ENCODE measurements around the gene PXDN.
"Not testable (repeated sequence)": the region's sequence is repeated elsewhere in the genome, so short reads cannot be mapped to it uniquely, and the experiment has no call there.

Gene PXDN

DNA sequence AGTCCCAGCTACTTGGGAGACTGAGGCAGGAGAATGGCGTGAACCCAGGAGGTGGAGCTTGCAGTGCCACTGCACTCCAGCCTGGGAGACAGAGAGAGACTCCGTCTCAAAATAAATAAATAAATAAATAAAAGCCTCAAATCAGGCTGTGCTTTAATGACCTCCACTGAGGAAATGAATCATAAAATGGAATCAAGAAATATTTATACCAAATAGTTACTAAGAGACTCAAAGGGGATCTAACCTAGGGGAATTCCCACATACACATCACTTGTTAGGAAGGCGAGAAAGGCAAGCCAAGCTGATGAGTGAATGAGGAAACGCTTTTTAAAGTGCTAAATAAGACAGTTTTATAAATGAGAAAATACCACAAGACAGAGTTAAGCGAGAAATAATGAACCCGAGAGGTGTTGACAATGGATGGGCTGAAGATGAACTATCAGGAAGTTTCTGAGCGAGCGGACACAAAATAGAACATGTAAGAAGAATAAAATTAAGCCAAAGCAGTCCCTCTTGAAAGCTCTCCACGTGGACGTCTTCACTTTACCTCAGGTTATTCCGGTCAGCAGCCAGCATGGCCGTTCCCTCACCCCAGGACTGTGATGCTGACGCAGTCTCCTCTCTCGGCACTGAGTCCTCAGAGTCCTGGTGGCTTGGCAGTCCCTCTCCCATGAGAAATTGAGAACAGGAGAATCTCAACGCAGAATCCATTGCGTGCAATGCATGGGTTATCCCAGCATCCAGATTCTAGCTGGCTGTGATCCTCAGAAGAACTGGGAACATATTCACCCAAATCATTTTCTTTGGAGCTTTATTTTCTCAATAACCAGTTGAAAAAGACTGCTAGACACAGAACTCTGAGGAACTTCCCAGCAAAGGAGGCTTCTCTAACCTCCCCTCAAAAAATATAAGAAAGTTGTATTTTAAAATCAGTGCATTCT, 22.3 kb downstream of the PXDN start:
- no peak for DNase-seq

DNA sequence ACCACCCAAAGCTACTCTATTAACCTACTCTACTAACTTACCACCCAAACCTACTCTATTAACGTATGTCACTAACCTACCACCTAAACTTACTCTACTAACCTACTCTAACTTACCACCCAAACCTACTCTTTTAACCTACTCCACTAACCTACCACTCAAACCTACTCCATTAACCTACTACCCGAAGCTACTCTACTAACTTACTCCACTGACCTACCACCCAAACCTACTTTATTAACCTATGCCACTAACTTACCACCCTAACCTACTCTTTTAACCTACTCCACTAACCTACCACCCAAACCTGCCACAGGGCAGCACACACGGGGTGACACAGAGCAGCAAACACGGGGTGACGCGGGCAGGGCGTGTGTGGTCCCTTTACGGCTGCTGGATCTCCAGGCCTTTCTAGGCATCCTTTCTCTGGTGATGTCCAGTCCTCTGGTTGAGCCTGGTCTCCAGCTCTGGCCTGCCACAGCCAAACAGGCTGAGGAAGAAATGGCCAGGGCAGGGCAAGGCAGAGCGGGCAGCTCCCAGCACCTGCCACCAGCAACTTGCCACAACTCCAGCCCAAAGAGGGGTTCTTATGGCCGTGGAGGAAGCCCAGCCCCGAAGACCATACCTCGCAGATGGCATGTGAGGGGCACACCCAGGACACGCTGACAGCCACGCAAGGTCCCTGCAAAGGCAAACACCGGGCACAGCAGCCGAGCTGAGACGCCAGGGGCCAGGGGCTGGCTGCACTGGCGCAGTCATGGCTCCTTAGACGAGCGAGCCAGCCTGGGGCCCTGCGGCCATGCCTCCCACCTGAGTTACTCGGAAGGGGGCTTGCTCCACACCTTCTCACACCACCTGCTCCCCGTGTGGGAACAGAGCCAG, 25.7 kb downstream of the PXDN start:
- DNase-seq: no peak

DNA sequence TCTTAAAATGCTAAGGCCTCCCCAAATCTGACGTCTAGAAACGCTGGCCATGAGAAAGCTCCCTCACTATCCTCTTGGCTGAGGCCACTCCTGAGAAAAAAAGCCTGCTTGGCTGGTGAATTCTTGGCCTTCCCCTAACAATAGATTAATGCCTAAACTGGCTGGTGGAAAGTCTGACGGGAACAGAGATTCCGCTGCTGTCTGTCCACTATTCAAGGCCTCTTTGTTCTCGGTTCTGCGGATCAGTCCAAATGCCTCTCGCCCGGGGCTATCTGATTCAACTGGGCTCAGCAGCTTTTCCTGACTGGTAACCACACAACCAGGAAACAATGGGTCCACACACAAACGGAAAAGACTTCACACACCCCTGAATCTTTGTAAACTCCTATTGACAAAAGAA, 27.2 kb downstream of the PXDN start:
- DNase-seq: no peak

DNA sequence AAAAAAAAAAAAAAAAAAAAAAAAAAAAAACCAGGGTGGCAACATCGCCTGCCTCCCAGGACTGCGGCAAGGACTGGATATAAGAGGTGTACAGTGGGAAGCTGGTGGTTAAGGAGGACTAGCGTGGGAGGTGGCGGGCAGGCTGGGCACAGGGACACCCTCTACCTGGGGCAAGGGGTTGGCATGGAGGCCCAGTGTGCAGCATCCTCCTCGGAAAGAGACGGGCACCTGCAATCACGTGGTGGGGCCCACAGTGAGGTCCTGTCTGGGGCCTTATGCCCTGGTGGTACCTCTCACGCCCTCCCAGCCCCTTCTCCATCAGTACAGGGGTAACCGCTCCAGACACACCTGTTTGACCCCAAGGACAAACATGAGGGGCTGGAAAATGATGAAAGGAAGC, 27.9 kb downstream of the PXDN start:
- no peak for DNase-seq

DNA sequence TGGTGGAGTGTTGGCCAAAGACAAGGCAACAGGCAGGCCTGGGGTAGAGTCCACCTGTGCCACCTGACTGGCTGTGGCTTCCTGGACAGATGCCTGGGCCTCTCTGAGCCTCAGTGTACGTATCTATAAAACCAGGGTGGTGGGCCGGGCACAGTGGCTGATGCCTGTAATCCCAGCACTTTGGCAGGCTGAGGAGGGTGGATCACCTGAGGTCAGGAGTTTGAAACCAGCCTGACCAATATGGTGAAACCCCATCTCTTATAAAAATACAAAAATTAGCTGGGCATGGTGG, 28.4 kb downstream of the PXDN start:
- DNase-seq: not testable (repeated sequence)

DNA sequence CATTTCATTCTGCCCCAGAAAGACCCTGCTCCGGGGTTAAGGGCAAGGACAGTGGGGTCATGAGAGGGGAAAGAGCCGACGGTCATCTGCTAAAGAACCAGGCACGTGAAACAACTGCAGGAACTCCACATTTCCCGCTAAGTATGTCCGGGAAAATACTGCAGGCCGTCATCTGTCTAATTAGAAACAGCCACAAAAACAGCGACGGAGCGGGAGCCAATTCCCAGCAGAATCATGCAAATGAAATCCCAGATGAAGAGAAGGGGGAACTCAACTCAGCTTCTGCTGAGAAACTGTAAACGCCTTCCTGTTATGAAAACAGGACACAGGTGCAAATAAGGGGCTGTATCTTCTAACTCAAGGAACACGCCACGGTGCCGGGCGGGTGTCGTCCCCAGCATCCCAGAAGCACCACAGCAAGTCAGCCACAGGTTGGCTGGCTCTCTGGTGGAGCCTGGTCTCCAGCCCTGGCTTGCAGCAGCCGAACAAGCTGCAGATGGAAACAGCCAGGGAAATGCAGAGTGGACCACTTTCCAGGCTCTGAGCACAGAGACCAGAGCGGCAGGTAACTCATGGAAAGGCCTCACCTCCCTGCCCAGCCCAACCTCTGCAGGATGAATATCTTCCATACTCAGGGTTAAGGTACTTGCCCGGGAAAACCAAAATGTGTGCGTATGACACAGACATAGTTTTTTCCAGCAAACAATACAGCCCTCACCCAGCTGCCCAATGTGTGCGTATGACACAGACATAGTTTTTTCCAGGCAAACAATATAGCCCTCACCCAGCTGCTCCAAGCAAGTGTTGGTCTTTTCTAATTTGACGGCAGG, 28.9 kb downstream of the PXDN start:
- DNase-seq: peak; percentile 32

DNA sequence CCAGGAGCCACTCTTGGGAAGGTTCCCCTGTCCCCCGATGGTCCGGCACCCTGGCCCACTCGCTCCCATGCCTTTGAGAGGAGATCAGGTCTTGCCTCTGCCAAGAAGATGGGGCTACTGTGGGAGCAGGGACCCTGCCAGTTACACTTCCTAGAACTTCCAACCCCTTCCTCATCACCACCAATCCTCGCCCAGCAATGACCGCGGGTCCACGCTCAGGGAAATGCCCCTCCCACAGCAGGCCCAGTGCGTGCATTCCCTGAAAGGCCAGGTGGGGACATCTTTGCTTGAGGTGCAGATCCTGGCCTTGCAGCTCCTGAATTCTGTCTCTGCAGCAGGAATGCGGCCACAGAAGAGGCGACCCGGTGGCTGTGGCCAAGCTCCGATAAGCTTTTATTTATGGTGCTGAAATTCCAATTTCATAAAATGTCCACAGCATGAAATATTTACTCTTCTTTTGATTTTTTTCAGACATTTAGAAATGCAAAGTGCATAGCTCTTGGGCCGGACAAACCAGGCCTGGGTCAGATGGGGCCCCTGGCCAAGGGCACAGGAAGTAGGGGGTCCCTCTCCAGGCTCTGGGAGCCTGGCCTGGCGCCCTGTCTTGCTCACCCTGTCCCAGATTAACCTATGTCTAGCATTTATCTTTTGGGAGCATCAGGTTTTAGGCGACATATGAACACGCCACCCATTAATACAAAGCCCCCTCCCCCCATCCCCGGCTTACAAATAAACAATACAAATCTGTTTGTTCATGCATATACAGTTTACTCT, 29.8 kb downstream of the PXDN start:
- no peak for DNase-seq

DNA sequence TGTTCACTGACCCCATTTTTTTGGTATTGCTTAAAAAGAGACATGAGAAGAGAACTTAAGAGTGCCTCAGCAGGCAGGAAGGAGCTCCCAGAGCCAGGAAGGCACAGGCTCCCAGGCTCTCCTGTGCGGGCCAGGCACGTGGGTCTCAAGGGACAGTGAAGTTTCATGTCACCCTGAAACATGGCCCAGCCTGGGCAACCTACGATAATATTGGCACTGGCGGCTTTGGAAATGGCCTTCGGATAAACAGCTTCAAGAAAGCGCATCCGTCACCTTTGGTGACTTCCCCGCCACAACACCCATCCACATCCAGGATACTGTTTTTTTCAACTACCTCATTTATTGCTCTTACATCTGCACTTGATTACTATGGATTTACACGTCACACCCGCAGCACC, 30.5 kb downstream of the PXDN start:
- DNase-seq: no peak

DNA sequence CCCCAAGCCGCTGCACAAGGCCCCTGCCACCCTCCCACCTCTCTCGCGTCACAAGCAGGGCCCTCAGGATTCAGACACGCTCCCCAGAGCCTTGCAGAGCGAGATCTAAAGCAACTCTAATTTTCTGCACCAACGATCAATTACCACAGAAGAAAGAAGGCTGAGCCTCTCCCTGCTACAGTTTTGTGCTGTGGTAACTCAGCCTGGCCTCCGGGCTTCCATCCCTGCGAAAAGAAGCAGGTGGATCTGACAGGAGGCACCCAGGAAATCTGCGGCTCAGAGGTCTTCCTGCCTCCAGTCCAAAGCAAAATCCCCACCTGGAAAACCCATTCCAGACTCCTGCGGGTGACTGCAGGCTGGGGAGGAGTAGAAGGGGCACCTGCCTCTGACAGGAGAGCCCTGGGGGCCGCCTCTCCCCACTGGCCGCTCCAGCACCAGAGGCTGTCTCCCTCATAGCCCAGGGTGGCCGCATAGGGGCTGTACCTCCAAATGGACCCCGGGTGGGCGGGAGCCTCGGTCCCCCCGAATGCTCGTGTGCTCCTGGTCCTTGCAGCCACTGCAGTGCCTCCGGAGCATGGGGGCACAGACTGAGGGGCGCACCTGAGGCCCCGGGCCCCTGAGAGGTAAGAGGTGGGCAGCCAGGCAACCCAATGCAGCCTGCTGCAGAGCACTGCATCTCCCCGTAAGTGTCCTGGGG, 31.0 kb downstream of the PXDN start:
- DNase-seq: peak; percentile 55

DNA sequence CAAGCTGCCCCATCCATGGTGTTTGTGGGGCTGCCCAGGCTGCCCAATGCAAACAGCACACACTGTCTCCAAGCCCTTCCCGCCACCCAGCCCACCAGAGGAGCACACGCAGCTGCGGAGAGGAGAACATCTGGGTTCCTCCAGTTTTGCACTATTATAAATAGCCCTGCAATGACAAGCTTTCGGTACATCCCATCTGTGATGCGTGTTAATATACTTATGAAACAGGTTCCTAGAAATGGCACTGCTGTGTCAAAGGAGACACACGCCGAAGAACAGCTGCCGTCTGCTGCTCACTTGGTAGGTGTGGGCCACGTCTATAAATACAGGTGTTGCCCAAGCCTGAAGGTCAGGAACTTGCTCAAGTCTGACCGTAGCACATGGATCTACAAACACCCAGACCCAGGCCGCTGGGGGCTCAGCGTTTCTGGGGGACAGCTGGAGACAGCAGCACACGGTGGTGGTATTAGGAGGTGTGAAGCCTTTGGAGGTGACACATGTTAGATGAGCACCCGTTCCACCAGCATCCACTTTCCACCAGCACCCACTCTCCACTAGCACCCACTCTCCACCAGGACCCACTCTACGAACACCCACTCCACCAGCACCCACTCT, 34.3 kb downstream of the PXDN start:
- no peak for DNase-seq

DNA sequence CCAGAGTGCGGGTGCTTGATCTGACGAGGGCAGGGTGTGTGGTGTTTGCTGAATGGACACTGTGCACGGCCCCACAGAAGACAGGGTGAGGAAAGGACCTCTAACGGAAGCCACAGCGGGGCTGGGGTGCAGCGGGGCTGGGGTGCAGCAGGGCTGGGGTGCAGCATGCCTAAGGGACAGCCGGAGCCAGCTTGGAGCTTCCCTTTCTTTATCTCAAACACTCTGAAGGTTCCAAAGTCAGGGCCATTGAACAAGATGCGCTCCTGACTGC, 35.0 kb downstream of the PXDN start:
- DNase-seq: no peak

DNA sequence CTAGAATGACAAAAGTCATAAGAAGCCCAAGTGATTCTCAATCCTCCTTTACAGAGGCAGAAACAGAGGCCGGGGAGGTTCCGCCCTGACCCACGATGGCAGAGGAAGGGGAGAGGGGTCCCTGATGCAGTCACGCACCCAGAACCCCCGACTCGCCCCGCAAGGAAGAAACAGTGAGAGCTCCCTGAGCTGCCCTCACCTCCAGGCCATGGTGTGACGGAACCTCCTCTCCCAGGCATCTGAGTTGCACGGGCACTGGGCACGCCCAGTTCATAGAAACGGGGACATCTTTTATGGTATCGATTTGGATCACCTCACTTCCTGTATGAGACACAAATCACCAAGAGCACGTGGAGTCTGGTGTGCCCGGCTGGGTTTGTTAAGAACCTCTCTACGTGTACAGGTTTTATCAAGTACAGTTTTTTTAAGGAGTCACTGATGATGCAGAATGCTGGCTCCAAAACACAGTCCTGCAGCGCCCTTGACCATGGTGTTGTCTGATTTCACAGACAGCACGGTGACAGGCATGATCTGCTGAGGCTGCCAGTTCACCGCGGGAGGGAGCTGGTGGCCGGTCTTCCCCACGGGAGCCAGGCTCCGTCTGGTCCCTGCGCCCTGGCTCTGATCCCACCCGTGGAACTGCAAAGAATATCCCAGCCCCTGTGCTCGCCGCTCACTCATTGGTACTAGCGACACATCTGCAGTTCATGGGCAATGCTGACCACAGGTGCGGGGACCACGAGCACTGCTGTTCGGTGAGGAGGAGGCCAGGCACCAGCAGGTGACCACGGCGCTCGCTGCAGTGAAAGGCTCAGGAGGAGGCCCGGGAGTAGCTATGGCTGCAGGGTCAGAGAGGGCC, 35.6 kb downstream of the PXDN start:
- peak; percentile 28 for DNase-seq

DNA sequence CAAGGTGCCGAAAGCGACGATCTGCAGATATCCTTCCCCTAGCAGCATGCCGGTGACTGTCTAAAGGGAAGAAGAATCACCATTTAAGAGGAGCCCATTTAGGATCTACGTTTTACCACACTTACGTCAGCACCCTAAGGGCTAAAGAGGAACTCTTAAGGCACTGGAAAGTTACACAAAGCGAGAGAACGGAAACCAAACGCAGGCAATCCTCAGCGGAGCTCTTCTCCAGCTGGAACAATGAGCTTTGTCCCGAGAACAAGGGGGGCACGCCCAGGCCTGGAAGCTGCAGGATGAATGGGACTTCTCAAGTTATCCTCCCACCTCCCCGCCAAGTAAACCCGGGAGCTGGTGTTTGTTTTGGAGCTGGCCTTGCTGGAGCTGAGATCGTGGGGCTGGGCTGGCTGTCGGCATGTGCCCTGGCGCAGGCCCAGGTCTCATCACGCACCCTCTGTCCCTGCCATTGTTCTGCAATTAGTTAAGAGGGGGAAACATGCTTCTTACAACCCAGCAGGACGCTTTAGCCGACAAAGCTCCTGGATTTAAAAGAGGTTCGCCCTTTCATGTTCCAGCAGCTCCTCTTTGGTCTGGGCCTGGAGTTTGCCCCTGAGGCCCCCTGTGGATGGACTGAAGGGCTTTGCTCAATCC, 36.4 kb downstream of the PXDN start:
- DNase-seq: peak; percentile 83

DNA sequence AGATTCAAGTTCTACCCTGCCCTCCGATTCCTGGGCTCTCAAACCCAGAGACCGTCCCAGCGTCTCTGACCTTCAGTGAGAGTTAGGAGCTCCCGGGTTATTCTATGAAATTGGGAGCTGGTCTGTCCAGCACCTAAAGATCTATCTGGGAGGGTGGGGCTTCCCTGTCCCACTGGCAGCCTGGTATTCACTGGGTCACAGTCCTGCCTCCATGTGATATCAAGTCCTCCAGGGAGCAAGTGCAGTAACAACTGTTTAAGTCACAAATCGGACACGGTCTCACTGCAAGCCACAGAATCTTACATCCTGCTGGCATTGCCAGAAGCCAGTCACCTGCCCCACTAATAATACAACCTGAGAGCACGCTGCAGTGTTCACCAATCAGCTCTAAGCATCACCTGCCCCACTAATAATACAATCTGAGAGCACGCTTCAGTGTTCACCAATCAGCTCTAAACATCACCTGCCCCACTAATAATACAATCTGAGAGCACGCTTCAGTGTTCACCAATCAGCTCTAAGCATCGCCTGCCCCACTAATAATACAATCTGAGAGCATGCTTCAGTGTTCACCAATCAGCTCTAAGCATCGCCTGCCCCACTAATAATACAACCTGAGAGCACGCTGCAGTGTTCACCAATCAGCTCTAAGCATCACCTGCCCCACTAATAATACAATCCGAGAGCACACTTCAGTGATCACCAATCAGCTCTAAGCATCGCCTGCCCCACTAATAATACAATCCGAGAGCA, 38.0 kb downstream of the PXDN start:
- DNase-seq: peak; percentile 69

DNA sequence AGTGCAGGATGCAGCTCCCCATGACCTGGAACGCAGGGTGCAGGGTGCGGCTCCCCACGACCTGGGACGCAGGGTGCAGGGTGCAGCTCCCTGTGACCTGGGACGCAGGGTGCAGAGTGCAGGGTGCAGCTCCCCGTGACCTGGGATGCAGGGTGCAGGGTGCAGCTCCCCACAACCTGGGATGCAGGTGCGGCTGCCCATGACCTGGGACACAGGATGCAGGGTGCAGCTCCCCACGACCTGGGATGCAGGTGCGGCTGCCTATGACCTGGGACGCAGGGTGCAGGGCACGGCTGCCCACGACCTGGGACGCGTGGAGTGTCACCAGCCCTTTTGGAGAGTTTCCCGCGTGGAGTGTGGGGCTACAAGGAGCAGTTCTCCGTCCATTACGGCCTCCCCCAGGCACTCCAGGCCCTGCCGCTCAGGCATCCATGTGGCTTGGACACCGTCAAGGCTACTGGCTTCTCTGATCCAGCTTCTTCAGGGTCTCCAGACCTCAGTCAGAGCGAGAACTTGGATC, 38.7 kb downstream of the PXDN start:
- no peak for DNase-seq

DNA sequence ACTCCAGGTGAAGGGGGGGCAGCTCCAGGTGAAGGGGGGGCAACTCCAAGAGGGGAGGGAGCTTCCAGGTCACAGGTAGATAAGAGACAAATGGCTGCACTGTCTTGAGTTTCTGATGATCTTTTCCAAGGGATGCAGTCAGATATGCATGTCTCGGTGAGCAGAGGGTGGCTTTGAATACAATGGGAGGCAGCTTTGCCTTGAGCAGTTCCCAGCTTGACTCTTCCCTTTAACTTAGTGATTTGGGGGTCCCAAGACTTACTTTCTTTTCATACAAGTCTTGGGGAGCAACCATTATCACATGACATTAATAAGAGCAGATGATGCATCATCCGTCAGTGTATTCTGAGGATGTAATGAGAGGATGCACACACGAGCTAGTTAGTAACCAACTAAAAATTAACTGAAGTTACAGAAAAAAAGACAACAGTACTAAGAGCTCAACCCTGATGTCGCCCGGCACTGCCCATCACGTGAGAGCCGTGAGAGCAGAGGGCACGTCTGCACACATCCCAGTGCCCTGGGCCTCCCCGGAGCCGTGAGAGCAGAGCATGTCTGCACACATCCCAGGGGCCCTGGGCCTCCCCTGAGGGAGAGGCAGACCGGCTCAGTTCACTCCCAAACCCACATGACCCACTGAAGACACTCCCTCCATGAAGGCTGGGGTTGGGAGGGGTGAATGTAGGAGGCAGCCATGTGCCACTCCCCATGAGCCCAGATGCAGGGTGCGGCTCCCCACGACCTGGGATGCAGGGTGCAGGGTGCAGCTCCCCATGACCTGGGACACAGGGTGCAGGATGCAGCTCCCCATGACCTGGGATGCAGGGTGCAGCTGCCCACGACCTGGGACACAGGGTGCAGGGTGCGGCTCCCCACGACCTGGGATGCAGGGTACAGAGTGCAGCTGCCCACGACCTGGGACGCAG, 39.4 kb downstream of the PXDN start:
- peak; percentile 71 for DNase-seq

DNA sequence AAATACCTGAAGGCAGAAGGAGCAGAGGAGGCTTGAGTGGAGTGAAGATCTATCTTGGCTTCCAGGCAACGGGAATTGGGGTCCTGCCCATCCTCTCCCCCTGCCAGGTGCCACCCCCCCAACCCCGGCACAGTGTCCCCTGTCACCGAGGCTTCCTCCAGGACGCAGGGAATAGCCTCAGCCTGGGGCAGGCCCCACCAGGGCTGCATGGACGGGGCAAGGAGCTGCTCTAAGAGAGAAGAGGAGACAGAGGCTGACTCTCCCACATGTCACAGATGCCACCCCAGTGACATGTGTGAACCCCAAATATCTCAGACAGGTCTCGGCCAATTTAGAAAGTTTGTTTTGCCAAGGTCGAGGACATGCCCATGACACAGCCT, 42.1 kb downstream of the PXDN start:
- no peak for DNase-seq

All from NCI-H2171 treated with DMSO at 0.1 percent for 48 hours (cell line).